B cell (primary cell): Measurements from ENCODE around the gene RNF213.

Experiments
- CTCF ChIP-seq: fragments of 200-600 bp; IDR thresholded peaks from one replicate; pipeline ENCODE4 v1.8.0; 2022; ENCODE audit warnings: antibody characterized with exemption, mild to moderate bottlenecking
- EZH2 ChIP-seq: IDR thresholded peaks from 2 replicates; pipeline ENCODE4 v1.6.1; 2012; ENCODE audit warnings: borderline replicate concordance, low read depth, mild to moderate bottlenecking, moderate library complexity, low read length; ENCODE audit not compliant: insufficient read depth, poor library complexity, severe bottlenecking

GRCh38 chr17:80227156-80227555 is 33.5 kb upstream of the RNF213 start:
- TF ChIP-seq CTCF (no peak), EZH2 (no peak)
